Spleen (tissue), 7 donors: ENCODE results near the gene CTAGE1.

Source experiments
- CTCF ChIP-seq, 11 experiments: fragments of 200-600 bp in 7 of 11; fragments of 450-650 bp in 4 of 11; sonication (generic) in 4 of 11; IDR thresholded peaks in 8 of 11; conservative IDR thresholded peaks in 3 of 11; 1 replicate in 7 of 11; 2 replicates in 4 of 11; pipeline versions ENCODE4 v1.4.0 to v1.8.0; 2016 to 2021; ENCODE audit warnings: antibody characterized with exemption in 11 of 11, inconsistent platforms in 4 of 11, mild to moderate bottlenecking in 1 of 11
- POLR2A ChIP-seq, 3 donors: fragments of 450-650 bp; IDR thresholded peaks; one replicate each; pipeline ENCODE4 v1.5.1; 2017; ENCODE audit warnings: antibody characterized with exemption in 3 of 3, mild to moderate bottlenecking in 1 of 3
- POLR2AphosphoS5 ChIP-seq, 3 donors: sonication (generic); formaldehyde crosslinking; IDR thresholded peaks; one replicate each; pipeline ENCODE4 v1.5.1; 2017; ENCODE audit warnings: antibody characterized with exemption in 3 of 3
- donor health status: DM: no; HTN: no; CAD: no; lungs with moderate emphysema.
- donor health status: DM: no; HTN: no; CAD: no.
- donor health status: DM: no; HTN: no; CAD: no.

GRCh38 chr18:22441638-22442037 lies 23.9 kb upstream of the CTAGE1 start:
- no peak for TF ChIP-seq CTCF (IDR thresholded peaks at IDR 0.05 in 8 of 11, conservative IDR thresholded peaks at IDR 0.05 in 3 of 11)
- no peak for TF ChIP-seq POLR2A (IDR thresholded peaks at IDR 0.05)
- TF ChIP-seq POLR2AphosphoS5 (IDR thresholded peaks at IDR 0.05), result no peak
